PFSK-1 (cell line): Measurements from ENCODE around the gene C16orf95.

Experiments used
- FOXP2 ChIP-seq: optimal IDR thresholded peaks from 2 replicates; pipeline ENCODE3; 2011; ENCODE audit warnings: borderline replicate concordance, control low read depth, inconsistent platforms; ENCODE audit not compliant: insufficient read depth; ENCODE audit errors: extremely low read length, extremely low read depth
- POLR2AphosphoS5 ChIP-seq: IDR thresholded peaks from 2 replicates; pipeline ENCODE4 v1.6.1; 2012; ENCODE audit warnings: low read depth, mild to moderate bottlenecking, control low read depth, low read length, moderate library complexity
- SIN3A ChIP-seq: IDR thresholded peaks from 2 replicates; pipeline ENCODE4 v1.6.1; 2012; ENCODE audit warnings: mild to moderate bottlenecking, low read length, moderate library complexity, borderline replicate concordance; ENCODE audit not compliant: insufficient read depth
- TAF1 ChIP-seq: IDR thresholded peaks from 2 replicates; pipeline ENCODE4 v1.6.1; 2012; ENCODE audit warnings: low read length, control low read depth, borderline replicate concordance; ENCODE audit not compliant: insufficient read depth

- TF ChIP-seq POLR2AphosphoS5 (no peak), SIN3A (no peak), TAF1 (no peak), FOXP2 (no peak)
Measured at GRCh38 chr16:87253536-87253935, 63.7 kb downstream of the C16orf95 start.
